Suprapubic skin (tissue), 4 donors: Measurements from ENCODE around the gene SUPT5H. TPM values are rescaled to one million over a fixed set of nuclear protein-coding genes. Genes with fewer than 3 reads are reported as not detected.
A peak's percentile ranks its signal among the peaks of the same experiment; 100 is the strongest.

ENCODE experiments used
- DNase-seq, 2 donors: peaks; one replicate each; pipeline ENCODE4 v3.0.0-alpha.2; 2019; ENCODE audit warnings: low spot score in 2 of 2
- H3K27ac ChIP-seq: fragments of 200-600 bp; sonication (generic); one replicate; pipeline ENCODE4 v1.5.1; 2019
- H3K27me3 ChIP-seq: fragments of 200-600 bp; sonication (generic); one replicate; pipeline ENCODE4 v1.5.1; 2019
- H3K36me3 ChIP-seq: fragments of 200-600 bp; sonication (generic); one replicate; pipeline ENCODE4 v1.5.1; 2019
- H3K4me1 ChIP-seq: fragments of 200-600 bp; sonication (generic); one replicate; pipeline ENCODE4 v1.5.1; 2019
- H3K4me3 ChIP-seq: fragments of 200-600 bp; sonication (generic); one replicate; pipeline ENCODE4 v1.5.1; 2019; ENCODE audit warnings: mild to moderate bottlenecking
- H3K9me3 ChIP-seq: fragments of 200-600 bp; sonication (generic); one replicate; pipeline ENCODE4 v1.5.1; 2019
- CTCF ChIP-seq, 2 donors: fragments of 200-600 bp in 1 of 2; fragments of 450-650 bp in 1 of 2; sonication (generic) in 1 of 2; IDR thresholded peaks; one replicate each; pipeline ENCODE4 v1.5.1; 2016 to 2019; ENCODE audit warnings: antibody characterized with exemption in 2 of 2, mild to moderate bottlenecking in 1 of 2, moderate library complexity in 1 of 2
- EP300 ChIP-seq: sonication (generic); formaldehyde crosslinking; IDR thresholded peaks from one replicate; pipeline ENCODE4 v1.6.1; 2017; ENCODE audit warnings: antibody characterized with exemption
- POLR2A ChIP-seq, 2 donors: fragments of 450-650 bp; IDR thresholded peaks; one replicate each; pipeline ENCODE4 v1.6.1; 2017; ENCODE audit warnings: antibody characterized with exemption in 2 of 2, mild to moderate bottlenecking in 2 of 2, moderate library complexity in 2 of 2
- POLR2AphosphoS5 ChIP-seq, 3 donors: sonication (generic); formaldehyde crosslinking; IDR thresholded peaks; one replicate each; pipeline ENCODE4 v1.6.1; 2017; ENCODE audit warnings: antibody characterized with exemption in 3 of 3
- WGBS: methylation state at CpG from one replicate; pipeline ENCODE4 v1.1.5; 2018; 5-methylcytosine and 5-hydroxymethylcytosine counted together
- total RNA-seq, 4 donors: library from RNA; depleted of rRNA; stranded (reverse); fragments of >200 nt; gene quantifications; one replicate each; pipeline ENCODE4 v1.1.0, GENCODE V29; 2016

SUPT5H gene
- total RNA-seq, 4 donors from 2014 or later, result 59.4 to 135 (median 75.4) TPM

GRCh38 chr19:39509233-39509632 is 63.9 kb downstream of the SUPT5H start:
- peaks cover 16% of the 10 kb centered on the region for H3K4me1 ChIP-seq
- no peak for TF ChIP-seq POLR2AphosphoS5 (IDR thresholded peaks at IDR 0.05)
- no peaks in the 10 kb centered on the region for H3K9me3 ChIP-seq
- H3K27me3 ChIP-seq, result peaks cover 82% of the 10 kb centered on the region
- H3K36me3 ChIP-seq, result no peaks in the 10 kb centered on the region
- no peak overlapping the region for H3K4me3 ChIP-seq
- no peak overlapping the region for H3K27ac ChIP-seq
- DNase-seq, result no peak
- WGBS, result 45% methylated on average over 2 of the region's 2 CpGs

- WGBS, result 60% methylated on average over 2 of the region's 2 CpGs
- no peaks in the 10 kb centered on the region for H3K9me3 ChIP-seq
Measured at GRCh38 chr19:39512988-39513387, 67.6 kb downstream of the SUPT5H start.

GRCh38 chr19:39514840-39515550 is 69.6 kb downstream of the SUPT5H start, which contains the start of gene SELENOV:
TSS of gene SELENOV (plus strand) at chr19:39515139. CDS start at chr19:39515213, 74 bp downstream.
- peak within 1 kb of the TSS; percentile 37 for H3K4me3 ChIP-seq

More at GRCh38 chr19:39512988-39513387, 67.6 kb downstream of the SUPT5H start:
- TF ChIP-seq CTCF (IDR thresholded peaks at IDR 0.05), result no peak
- TF ChIP-seq POLR2A (IDR thresholded peaks at IDR 0.05), result no peak
- TF ChIP-seq EP300, result no peak
- H3K36me3 ChIP-seq, result no peaks in the 10 kb centered on the region
- no peak overlapping the region for H3K27ac ChIP-seq
- H3K27me3 ChIP-seq, result peaks cover 82% of the 10 kb centered on the region
- no peak overlapping the region for H3K4me3 ChIP-seq
- no peak for DNase-seq
- peaks cover 13% of the 10 kb centered on the region for H3K4me1 ChIP-seq

GRCh38 chr19:39515551-39516191 is 70.3 kb downstream of the SUPT5H start:
- DNase-seq, result no peak
- Histone ChIP-seq H3K4me3 (peak overlapping the region; percentile 37), H3K36me3 (no peaks in the 10 kb centered on the region), H3K4me1 (peaks cover 13% of the 10 kb centered on the region), H3K27ac (no peak overlapping the region), H3K27me3 (peaks cover 72% of the 10 kb centered on the region), H3K9me3 (no peaks in the 10 kb centered on the region)
- no peak for TF ChIP-seq EP300
- no peak for TF ChIP-seq CTCF (IDR thresholded peaks at IDR 0.05)
- TF ChIP-seq POLR2AphosphoS5 (IDR thresholded peaks at IDR 0.05), result no peak
- no peak for TF ChIP-seq POLR2A (IDR thresholded peaks at IDR 0.05)
- WGBS, result 1% methylated on average over 23 of the region's 44 CpGs

More at GRCh38 chr19:39514840-39515550, 69.6 kb downstream of the SUPT5H start, which contains the start of gene SELENOV:
- Histone ChIP-seq H3K4me1 (peaks cover 13% of the 10 kb centered on the region), H3K27me3 (peaks cover 73% of the 10 kb centered on the region), H3K36me3 (no peaks in the 10 kb centered on the region), H3K27ac (no peak within 1 kb of the TSS), H3K9me3 (no peaks in the 10 kb centered on the region)
- no peak for TF ChIP-seq POLR2AphosphoS5 (IDR thresholded peaks at IDR 0.05)
- 2% methylated on average over 33 of the region's 56 CpGs for WGBS
- no peak for DNase-seq

GRCh38 chr19:39516270-39516669 is 70.9 kb downstream of the SUPT5H start:
- Histone ChIP-seq H3K36me3 (no peaks in the 10 kb centered on the region), H3K27ac (no peak overlapping the region), H3K4me1 (peaks cover 13% of the 10 kb centered on the region), H3K27me3 (peaks cover 66% of the 10 kb centered on the region), H3K9me3 (no peaks in the 10 kb centered on the region), H3K4me3 (no peak overlapping the region)
- no peak for TF ChIP-seq EP300
- no peak for TF ChIP-seq POLR2A (IDR thresholded peaks at IDR 0.05)
- TF ChIP-seq CTCF (IDR thresholded peaks at IDR 0.05), result no peak
- TF ChIP-seq POLR2AphosphoS5 (IDR thresholded peaks at IDR 0.05), result no peak
- no peak for DNase-seq
- WGBS, result 45% methylated on average over 6 of the region's 6 CpGs

GRCh38 chr19:39517432-39517831 is 72.0 kb downstream of the SUPT5H start:
- Histone ChIP-seq H3K9me3 (no peaks in the 10 kb centered on the region), H3K27me3 (peaks cover 57% of the 10 kb centered on the region), H3K36me3 (no peaks in the 10 kb centered on the region), H3K27ac (no peak overlapping the region), H3K4me1 (peaks cover 13% of the 10 kb centered on the region), H3K4me3 (no peak overlapping the region)
- no peak for TF ChIP-seq POLR2AphosphoS5 (IDR thresholded peaks at IDR 0.05)
- no peak for TF ChIP-seq EP300
- TF ChIP-seq POLR2A (IDR thresholded peaks at IDR 0.05), result no peak
- TF ChIP-seq CTCF (IDR thresholded peaks at IDR 0.05), result no peak
- 77% methylated on average over 3 of the region's 3 CpGs for WGBS
- DNase-seq, result no peak
